NB4 (cell line): ENCODE data around the gene AXIN2.

ENCODE experiments used
- CTCF ChIP-seq: IDR thresholded peaks from one replicate; pipeline ENCODE4 v1.5.1; 2012; ENCODE audit warnings: low read depth, low read length
- POLR2A ChIP-seq: IDR thresholded peaks from 2 replicates; pipeline ENCODE4 v1.6.1; 2011; ENCODE audit warnings: mild to moderate bottlenecking; ENCODE audit not compliant: insufficient read length; ENCODE audit errors: extremely low read depth

- no peak for TF ChIP-seq POLR2A
- TF ChIP-seq CTCF: no peak
Measured at GRCh38 chr17:65553646-65554552, 7.5 kb downstream of the AXIN2 start.
